Activated CD4-positive, CD25-positive, alpha-beta regulatory T cell treated with anti-CD3 and anti-CD28 coated beads, Interleukin-2, amount 50 U/mL, for 16 hours (primary cell): ENCODE measurements around the gene CPED1.
"Not testable (repeated sequence)": the region's sequence is repeated elsewhere in the genome, so short reads cannot be mapped to it uniquely, and the experiment has no call there.

ENCODE experiments used
- DNase-seq: peaks from one replicate; pipeline ENCODE4 v3.0.0-alpha.2; 2020; ENCODE audit warnings: low read depth, low spot score

Gene CPED1

DNA sequence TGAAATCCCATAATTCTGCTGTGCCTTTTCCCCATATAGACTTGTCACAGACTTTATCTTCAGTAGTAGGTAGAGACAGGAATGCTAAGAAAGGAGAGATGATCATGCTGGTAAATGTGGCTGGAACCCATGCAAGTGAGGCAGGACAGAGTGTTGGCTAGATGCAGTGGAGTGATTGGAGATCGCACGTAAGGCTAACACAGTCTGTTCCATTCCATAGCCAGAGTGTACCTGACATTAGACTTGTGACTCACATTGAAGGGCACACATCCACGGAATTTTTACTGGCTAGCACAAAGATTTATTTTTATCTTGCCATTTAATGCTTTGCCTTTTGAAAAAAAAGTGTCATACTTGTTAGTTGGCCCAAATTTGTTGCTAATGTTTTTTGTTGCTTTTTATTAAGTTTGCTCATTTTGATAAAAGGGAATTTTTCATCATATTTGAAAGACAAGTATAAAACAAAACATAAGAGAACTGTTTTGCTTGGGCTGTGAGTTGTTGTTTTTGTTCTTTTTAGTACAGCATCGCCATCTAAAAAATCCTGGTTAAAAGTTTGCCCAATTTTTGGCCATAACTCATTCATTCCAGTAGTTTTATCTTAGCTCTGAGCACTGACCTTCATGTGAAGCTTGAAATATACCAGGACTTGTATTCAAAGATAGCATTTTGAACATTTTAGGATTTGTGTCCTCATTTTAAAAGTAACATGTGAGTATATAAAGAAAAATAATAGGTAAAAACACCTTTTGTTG, 81.0 kb downstream of the CPED1 start:
- DNase-seq = no peak

DNA sequence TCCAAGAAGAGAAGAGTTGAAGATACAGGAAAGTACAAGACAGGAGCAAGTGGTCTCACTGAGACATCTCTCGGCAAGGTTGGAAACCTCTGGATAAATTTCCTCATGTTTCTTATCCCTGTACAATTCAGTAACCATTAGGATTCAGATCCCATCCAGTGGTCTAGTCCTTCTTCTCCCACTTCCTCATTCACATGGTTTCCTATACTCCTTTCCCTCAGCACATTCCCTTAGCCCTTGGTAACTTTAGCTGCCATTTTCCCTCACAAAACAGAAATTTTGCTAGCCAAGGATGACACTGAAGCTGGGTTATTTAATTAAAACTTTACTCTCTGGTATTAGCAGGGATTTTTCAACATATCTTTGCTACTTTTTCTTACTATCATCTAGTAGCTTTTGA, 82.6 kb downstream of the CPED1 start:
- no peak for DNase-seq

DNA sequence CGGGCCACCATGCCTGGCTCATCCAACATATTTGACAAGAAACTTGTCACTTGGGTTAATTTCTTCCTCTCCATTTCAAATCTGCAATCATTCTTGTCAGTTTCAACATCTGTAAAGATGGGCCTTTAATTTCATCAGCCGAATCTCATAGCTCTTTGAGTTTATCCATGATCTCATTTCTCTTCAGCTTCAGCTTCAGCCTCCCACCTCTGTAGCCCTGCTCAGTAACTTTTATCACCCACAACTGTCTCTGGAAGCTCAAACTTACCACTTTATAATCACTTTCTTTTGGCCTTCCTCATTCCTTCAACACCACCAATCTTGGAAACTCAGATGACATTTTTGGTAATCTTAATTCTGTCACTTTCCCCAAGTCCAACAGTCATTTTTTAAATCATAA, 83.2 kb downstream of the CPED1 start:
- DNase-seq = no peak

DNA sequence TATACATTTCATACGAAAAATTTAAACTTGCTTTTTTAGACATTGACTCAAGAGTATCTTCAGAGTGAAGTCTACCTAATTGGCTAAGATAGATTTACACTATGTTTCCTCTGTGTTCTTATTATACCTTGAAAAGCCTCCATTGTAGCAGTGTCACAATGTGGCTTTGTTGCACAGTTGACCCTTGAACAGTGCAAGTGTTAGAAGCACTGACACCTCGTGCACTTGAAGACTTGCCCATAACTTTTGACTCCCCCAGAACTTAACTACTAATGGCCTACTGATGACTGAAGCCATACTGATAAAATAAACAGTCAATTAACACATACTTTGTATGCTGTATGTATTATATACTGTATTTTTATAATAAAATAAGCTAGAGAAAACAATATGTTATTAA, 84.3 kb downstream of the CPED1 start:
- DNase-seq = no peak

DNA sequence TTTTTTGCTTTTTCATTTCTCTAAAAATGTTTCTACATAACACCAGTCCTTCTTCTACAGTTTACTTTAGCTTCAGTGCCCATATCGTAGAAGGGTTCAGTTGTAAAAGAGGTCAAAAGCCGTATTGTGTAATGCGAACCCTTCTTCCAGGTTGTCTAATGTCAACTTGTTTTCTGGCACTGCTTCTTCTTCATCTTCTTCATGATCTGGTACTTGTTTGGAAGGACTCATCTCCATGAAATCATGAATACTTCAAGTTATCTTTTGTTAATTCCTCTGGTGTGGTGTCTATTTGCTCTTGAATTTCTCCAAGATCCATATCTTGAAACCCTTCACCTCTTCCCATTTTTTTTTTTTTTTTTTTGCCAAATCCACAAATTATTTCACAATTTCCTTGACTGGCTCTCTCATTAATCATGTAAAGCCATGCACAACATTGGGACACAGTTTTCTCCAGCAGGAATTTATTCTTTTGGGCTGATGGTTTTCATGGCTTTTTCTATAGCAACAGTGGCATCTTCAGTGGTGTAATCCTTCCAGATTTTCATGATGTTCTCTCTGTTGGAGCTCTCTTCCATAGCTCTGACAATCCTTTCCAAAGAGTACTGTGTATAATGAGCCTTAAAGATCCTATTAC, 85.1 kb downstream of the CPED1 start:
- no peak for DNase-seq

DNA sequence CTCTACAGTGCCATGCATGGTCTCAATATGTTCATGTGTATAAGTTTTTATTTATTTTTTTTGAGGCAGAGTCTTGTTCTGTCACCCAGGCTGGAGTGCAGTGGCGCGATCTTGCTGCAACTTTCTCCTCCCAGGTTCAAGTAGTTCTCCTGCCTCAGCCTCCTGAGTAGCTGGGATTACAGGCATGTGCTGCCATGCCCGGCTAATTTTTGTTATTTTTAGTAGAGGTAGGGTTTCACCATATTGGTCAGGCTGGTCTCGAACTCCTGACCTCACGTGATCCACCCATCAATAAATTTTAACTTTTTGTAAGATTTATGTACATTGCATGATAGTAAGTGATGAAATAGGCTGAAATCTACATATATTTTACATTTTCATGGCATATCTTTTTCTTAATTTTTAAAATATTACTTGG, 86.9 kb downstream of the CPED1 start:
- DNase-seq = not testable (repeated sequence)

DNA sequence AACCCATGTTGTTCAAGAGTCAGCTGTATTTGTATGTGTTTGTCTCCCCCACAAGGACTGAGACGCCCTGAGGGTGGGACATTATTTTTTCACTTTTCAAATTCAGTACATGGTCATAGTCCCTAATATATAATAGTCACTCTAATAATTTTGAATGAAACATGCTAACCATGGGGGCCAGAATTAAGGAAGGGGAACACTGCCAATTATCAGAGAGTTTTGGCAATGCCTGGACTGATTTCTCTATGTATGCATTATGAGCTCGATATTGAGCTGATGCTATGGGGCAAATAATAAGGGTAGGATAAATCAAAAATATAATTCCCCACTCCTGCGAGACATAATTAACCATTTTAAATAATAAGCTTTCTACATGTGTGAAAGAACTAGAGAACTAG, 87.4 kb downstream of the CPED1 start:
- DNase-seq = no peak

DNA sequence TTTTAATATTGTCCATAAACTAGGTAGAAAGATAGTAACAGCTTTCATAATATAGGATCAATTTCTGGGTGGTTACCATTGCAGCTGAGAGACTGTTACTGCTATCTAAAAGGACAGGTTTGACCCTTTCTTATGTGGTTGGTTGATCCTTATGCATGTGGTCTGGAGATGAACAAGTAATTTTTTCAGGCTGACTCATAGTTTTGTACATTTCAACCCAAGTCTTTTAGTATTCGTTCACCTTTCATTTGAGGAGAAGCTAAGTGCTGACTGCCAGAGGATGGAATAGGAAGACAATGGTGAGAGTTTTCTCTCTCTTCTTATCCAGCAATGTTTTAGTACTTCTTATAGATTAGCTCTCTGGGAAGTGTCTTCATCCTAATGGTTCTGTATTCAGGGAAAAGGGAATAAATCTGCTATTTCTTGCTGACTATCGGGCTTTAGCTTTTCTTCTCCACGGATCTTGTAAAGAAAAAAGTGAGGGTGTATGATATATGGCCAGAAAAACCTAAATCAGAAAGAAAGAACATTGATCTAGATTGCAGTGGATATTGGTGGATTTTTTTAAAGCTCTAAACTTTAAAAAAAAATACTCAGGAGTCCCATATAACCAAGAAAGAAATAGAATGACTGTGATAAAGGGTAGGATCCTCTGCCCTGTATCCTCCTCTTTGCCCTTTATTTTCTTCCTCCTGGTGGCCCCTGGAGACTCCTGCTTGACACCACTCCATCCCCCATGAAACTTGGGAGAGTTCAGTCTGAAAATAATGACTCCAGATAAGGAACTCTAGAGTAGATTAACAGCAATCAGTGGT, 88.0 kb downstream of the CPED1 start:
- DNase-seq = no peak

DNA sequence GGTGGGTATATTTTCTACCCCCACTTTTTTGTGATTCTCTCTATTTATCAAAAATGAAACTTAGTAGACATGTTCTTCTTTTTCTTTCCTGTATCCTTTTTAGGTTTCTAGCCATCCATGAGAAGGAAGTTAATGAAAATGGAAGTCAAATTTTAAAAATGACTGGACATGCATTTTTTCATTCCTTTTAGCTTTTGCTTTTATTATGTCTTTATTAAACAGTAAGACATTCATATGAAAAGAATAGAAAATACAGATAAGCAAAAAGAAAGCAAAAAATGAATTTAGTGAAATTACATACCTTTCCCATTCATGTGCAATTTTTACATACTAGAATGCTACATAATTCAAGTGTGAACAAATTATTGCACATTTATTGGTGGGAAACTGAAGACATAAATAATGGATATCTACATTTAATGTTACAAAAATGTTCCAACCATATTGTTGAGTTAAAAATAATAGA, 88.7 kb downstream of the CPED1 start:
- no peak for DNase-seq

DNA sequence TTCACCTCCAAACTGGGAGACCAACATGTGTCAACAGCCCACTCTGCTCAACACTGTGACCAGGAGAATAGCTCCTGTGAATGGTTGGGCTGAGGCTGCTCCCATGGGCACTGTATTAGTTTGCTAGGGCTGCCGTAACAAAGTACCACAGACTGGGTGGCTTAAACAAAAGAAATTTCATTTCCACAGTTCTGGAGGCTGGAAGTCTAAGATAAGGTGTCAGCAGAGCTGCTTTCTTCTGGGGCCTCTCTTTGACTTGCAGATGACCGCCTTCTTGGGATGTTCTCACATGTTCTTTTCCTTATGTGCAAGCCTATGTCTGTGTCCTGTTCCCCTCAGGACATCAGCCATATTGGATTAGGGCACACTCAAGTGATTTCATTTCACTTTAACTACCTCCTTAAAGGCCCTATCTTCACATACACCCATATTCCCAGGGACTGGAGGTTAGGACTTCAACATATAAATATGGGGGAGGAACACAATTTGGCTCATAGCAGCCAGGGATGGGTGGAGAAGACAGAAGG, 90.3 kb downstream of the CPED1 start:
- no peak for DNase-seq

DNA sequence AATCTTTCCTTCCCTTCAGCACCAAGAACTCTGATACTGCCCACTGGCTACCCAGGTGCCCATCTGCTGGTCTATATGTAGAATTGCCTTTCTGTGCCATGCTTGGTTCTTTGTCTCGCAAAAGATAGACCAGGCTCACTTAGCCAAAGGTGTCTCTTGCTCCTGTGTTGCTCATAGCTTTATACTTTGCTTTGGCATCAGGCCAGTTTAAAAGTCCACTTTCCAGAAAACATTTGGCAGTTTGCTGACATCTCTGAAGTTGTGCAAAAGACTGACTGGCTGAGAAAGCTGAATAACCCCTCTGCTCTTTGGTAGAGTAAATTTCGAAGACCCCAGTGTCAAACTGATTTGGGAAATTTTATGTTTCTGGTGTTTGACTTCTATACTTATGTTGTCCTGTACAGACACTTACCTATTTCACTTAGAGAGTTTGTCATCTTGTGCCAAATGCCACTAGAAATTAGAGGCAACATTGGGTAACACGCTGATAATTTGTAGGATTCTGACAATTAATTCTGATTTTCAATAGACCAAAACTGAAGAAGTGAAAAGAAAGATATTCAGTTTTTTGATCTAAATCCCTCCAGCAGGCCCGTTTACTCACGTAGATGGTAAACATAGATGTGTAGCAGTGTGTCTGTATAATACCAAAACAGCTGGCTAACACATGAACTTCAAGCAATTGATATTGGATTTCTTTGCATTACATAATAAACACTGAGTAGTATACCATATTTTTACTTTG, 91.1 kb downstream of the CPED1 start:
- no peak for DNase-seq

DNA sequence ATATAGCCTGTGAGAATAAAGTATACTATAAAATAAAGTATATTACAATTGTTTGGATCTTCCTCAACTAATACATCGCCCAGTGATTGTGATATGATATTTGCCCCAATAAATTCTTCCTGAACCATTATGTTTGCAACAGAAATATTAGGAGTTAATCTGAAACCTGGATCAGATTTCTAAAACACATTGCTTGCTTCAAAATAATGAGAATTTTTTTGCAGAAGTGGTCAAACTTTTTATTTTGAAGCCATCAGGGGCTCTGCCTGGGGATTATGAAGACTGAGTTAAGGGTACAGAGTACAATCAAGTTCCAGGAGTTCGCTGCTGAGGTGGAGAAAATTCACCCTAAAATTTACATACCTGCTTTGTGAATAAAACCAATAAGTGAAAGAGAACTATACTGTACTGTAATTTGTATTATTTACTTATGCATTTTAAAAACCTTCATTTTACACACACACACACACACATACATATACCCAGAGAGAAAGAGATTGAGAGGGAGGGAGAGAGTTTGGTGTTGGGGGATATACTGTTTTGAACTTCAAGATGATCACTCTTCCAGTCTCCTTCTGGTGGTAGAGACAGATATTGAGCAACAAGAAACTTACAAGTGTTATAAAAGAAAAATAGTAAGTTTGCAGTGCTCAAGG, 91.9 kb downstream of the CPED1 start:
- DNase-seq = no peak

DNA sequence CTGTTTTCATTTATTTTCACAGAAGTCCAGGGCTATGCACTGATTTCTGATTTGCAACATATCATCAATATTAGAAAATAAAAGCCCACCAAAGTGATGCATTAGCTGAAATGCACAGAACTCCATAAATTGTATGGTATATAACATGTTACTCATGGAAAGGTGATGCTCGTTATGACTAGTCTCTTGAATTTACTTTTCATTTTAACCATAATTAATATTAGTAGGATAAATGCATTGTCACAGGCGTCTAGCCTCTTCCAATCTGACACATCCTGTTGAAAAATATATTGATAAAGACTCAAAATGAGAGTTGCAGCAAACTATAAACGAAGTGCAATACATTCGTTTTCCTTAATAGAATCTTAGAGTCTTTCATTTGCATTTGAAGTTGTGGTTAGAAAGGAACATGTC, 92.4 kb downstream of the CPED1 start:
- DNase-seq = no peak

DNA sequence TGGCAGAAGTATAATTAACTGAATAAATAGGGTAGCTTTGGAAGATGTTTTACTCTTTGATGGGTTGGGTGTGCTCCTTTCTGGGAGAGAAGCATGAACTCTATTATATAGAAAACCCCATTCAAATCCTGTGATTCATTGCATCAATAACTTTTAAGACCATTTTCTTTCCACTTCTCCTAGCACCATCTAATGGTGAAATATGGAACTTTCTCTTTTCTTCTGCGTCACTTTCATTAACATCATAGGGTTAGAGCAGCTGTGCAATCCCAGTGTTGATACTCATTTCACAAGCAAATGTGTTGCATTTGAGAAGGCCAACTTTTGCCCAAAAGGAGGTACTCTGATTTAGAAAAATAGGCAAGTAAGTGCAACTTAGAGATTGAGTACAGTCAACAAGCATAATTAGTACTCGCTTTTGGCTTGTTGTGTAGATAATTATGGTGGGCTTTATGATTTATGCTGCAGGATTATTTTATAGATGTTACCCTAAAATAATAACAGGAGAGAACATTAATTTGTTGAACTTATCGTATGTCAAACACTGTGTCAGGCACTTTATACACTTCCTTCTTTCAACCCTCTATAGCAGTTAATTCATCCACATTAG, 92.9 kb downstream of the CPED1 start:
- DNase-seq = no peak

DNA sequence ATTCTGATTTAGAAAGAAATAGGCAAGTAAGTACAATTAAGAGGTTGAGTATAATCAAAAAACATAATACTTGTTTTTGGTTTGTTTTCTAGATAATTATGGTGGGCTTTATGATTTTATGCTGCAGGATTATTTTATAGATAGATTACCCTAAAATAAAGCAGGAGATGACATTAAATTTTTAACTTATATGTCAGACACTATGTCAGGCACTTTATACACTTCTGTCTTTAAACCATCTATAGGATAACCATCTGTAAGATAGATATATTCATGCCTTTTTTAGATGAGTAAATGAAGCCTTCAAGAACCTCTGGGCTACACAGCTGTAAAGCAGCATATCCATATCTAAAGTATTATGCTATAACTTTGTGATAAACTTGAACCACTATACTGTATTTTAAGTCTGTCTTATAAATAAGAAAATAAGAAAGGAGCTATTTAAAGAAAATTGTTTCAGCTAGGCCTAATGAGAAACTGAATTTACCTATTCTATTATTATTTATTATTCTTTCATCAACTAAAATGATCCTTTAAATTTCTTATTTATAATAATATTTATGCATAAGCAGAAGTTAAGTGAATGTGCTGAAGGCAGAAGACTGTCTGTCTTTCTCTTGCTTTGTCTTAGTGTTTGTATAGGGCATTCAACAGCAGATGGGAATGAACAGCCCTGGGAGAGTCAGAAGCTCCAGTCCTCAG, 94.0 kb downstream of the CPED1 start:
- DNase-seq = no peak

DNA sequence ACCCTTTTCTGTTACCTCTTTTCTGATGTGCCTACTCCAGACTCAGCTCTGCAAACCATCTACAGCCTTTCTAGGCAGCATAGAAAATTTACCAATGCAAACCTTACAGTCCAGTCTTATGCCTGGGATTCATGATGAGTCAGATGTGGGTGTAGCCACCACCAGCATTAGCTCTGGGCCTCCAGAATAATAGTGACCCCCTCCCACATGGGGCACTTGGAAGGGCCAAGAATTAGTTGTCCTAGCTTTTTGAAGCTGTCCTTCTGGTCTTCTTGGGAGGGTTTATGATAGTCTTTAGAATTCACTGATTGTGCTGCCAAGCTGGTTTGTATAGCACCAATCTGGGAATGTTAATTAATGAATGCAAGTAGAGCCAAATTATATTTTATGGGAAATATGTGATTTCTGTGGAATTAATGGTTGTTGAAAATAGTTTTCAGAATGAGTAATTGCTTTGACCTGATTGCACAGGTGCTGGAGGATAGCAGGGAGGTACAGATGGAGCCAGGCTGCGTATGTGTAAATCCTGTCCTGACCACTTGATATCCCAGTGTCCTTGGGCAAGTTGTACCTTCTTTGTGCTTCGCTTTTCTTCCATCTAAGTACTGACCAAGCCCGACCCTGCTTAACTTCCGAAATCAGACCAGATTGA, 94.8 kb downstream of the CPED1 start:
- DNase-seq = no peak

DNA sequence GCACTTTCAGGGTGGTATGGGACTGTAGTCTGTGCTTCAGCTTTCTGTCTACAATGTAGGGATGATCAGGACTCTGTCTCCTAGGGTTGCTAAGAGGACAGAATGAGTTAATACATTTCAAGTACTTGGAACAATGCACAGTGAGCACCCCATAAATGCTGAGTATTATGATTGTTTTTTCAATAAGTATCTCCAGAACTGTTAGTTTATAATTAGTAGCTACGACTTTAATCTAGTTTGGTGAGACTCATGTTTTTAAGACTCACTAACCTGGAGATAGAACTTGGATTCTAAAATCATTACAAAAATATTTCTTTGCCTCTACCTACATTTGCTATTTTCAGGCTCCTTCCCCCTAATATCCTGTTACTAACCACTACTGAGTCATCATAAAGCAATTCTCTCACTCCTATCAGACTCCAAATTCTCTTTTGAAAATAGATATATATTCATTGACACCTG, 95.3 kb downstream of the CPED1 start:
- no peak for DNase-seq

DNA sequence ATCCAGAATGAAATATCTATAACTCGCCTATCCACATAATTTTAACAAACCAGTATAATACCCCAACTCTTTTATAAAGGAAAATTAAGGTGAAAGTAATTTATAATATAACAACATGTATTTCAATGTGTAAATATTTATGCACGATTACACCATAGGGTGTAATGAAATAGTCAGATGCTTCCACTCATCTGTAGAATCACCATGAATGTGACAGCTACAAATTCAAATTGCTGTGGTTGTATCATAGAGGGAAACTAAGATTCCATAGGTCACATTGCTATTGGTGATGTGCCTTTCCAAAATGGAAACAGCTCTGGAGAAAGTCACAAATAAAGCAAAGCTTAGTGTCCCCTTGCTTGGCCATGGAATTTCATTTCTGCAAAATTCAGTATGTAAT, 95.7 kb downstream of the CPED1 start:
- DNase-seq = no peak

DNA sequence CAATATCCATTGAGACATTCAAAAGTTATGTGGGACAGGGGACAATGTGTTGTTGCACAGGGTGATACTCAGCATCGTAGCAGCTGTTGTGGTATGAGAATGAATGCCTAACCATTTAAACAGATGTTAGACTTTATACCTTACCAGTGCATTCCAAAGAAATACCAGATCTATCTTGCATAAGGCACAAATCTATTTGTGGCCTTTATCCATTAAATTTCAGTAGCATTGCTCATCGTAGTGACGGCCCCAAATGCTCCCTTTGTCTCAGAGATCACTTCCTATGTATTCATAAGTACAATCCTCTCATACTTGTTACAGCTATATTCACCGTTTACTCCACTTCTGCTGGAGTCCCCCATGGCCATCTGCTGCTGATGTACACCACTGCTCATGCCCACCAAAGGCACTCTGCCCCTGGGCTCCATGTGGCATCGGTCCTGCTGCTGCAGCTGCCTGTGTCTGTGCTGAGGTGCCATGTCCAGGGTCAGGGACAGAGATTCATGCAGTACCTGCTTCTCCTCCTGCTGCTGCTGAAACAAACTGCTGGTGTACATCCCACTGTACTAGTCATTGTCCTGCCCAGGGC, 96.3 kb downstream of the CPED1 start:
- DNase-seq = no peak
